Esophagus muscularis mucosa (tissue), 4 donors: ENCODE data around the gene HM13. TPM values are rescaled to one million over a fixed set of nuclear protein-coding genes. Genes with fewer than 3 reads are reported as not detected.
"Not testable (repeated sequence)": the region's sequence is repeated elsewhere in the genome, so short reads cannot be mapped to it uniquely, and the experiment has no call there.

ENCODE experiments used
- DNase-seq: peaks from one replicate; pipeline ENCODE4 v3.0.0-alpha.2; 2017; ENCODE audit errors: extremely low spot score
- H3K27ac ChIP-seq, 4 donors: fragments of 200-600 bp; sonication (generic); replicated peaks in 1 of 4; 1 replicate in 3 of 4; 2 replicates in 1 of 4; pipeline ENCODE4 v1.5.1; 2016 to 2019; ENCODE audit warnings: mild to moderate bottlenecking in 1 of 4
- H3K27me3 ChIP-seq, 4 donors: fragments of 200-600 bp; sonication (generic); one replicate each; pipeline versions ENCODE4 v1.5.1 to v1.6.0; 2016 to 2019
- H3K36me3 ChIP-seq, 4 donors: fragments of 200-600 bp; sonication (generic); one replicate each; pipeline ENCODE4 v1.5.1; 2016 to 2019
- H3K4me1 ChIP-seq, 4 donors: fragments of 200-600 bp; sonication (generic); one replicate each; pipeline ENCODE4 v1.5.1; 2016 to 2019
- H3K4me3 ChIP-seq, 4 donors: fragments of 200-600 bp; sonication (generic); 1 replicate in 2 of 4; 2 replicates in 2 of 4; pipeline ENCODE4 v1.5.1; 2016 to 2019; ENCODE audit warnings: mild to moderate bottlenecking in 4 of 4, moderate library complexity in 1 of 4
- H3K9me3 ChIP-seq, 4 donors: fragments of 200-600 bp; sonication (generic); 1 replicate in 3 of 4; 2 replicates in 1 of 4; pipeline ENCODE4 v1.5.1; 2016 to 2019
- EP300 ChIP-seq: sonication (generic); formaldehyde crosslinking; IDR thresholded peaks from one replicate; pipeline ENCODE4 v1.6.1; 2017; ENCODE audit warnings: antibody characterized with exemption
- POLR2A ChIP-seq: fragments of 450-650 bp; IDR thresholded peaks from one replicate; pipeline ENCODE4 v1.6.1; 2017; ENCODE audit warnings: antibody characterized with exemption, moderate library complexity, mild to moderate bottlenecking, low read depth
- POLR2AphosphoS5 ChIP-seq, 2 donors: sonication (generic); formaldehyde crosslinking; IDR thresholded peaks; one replicate each; pipeline ENCODE4 v1.6.1; 2017; ENCODE audit warnings: antibody characterized with exemption in 2 of 2
- WGBS: methylation state at CpG from one replicate; pipeline ENCODE4 v1.1.5; 2018; 5-methylcytosine and 5-hydroxymethylcytosine counted together
- intact Hi-C: fragments of 100-400 bp; cut with DNase I; formaldehyde crosslinking; loops from one replicate; pipeline ENCODE4 v1.15.1; 2023
- total RNA-seq, 4 donors: library from RNA; depleted of rRNA; stranded (reverse); fragments of >200 nt; gene quantifications; one replicate each; pipeline versions ENCODE4 v1.1.0 to v1.2.1, GENCODE V29; 2016
- TF ChIP-seq, protein P1 (sequence below), 3 experiments: fragments of 200-600 bp in 2 of 3; fragments of 450-650 bp in 1 of 3; sonication (generic) in 2 of 3; IDR thresholded peaks; one replicate each; pipeline ENCODE4 v1.5.1; 2017 to 2019; ENCODE audit warnings: antibody characterized with exemption in 3 of 3, mild to moderate bottlenecking in 2 of 3, moderate library complexity in 1 of 3

HM13 gene
- total RNA-seq, 4 donors from 2014 or later, result 41.5 to 67.7 (median 47.6) TPM

DNA sequence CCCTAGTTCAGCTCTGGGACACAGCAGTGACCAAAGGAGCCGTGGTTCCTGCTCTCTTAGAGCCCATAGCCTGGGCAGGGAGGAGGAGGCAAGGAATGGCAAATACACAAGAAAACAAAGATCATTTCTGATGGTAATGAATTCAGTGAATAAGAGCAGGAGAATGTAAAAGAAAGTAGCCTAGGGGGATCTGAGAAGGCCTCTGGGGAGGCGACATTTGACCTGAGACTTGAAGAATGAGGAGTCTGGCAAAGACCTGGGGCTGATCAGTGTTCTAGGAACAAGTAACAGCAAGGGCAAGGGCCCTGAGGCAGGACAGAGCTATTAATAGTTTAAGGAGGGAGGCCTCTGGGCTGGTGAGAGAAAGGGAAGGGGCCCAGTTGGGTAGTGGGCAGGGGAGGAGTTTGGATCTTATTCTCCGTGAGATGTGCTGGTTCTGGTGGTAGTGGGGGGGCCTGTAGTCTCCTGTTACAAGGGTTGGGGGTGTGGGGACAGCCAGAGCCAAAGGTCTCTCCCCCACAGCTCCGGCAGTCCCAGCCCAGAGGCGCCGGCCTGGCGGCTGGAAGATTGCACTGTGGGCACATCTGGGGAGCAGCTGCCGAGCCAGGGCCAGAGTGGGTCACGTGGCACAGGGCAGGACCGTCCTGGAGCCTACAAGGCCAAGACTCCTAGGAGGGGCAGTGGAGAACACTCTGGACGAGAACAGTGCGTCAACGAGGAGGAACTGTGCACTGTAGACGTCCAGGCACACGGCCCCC, 81.6 kb downstream of the HM13 start:
- Histone ChIP-seq H3K27me3 (no peaks in the 10 kb centered on the region), H3K4me1 (peaks cover 15 to 35% (median 30%) of the 10 kb centered on the region in 4 donors), H3K9me3 (no peaks in the 10 kb centered on the region), H3K27ac (peak overlapping the region; percentile 67 to 81 (median 77)), H3K4me3 (no peak overlapping the region), H3K36me3 (no peaks in the 10 kb centered on the region)
- WGBS, result 44% methylated on average over 15 of the region's 15 CpGs
- intact Hi-C loops, result no loop called here
- no peak for DNase-seq
- TF ChIP-seq POLR2A, result no peak
- TF ChIP-seq POLR2AphosphoS5 (IDR thresholded peaks at IDR 0.05), result peak; percentile 85 to 87
- TF ChIP-seq, protein P1, sequence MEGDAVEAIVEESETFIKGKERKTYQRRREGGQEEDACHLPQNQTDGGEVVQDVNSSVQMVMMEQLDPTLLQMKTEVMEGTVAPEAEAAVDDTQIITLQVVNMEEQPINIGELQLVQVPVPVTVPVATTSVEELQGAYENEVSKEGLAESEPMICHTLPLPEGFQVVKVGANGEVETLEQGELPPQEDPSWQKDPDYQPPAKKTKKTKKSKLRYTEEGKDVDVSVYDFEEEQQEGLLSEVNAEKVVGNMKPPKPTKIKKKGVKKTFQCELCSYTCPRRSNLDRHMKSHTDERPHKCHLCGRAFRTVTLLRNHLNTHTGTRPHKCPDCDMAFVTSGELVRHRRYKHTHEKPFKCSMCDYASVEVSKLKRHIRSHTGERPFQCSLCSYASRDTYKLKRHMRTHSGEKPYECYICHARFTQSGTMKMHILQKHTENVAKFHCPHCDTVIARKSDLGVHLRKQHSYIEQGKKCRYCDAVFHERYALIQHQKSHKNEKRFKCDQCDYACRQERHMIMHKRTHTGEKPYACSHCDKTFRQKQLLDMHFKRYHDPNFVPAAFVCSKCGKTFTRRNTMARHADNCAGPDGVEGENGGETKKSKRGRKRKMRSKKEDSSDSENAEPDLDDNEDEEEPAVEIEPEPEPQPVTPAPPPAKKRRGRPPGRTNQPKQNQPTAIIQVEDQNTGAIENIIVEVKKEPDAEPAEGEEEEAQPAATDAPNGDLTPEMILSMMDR (IDR thresholded peaks at IDR 0.05), result no peak
- TF ChIP-seq EP300, result peak; percentile 81

DNA sequence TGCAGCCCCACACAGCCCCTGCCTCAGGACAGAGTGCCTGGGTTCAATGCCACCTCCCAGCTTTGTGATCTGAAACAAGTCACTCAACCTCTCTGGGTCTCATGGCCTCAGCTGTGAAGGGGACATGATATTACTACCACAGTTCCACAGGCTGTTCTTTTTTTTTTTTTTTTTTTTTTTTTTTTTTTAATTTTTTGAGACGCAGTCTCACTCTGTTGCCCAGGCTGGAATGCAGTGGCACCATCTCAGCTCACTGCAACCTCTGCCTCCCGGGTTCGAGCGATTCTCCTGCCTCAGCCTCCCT, 82.1 kb downstream of the HM13 start:
- H3K4me3 ChIP-seq, H3K9me3 ChIP-seq, H3K27me3 ChIP-seq, DNase-seq, intact Hi-C loops, H3K36me3 ChIP-seq: not testable (repeated sequence)
- peaks cover 15 to 35% (median 30%) of the 10 kb centered on the region in 4 donors for H3K4me1 ChIP-seq
- H3K27ac ChIP-seq, result peak overlapping the region; percentile 67 to 81 (median 77)
- 86% methylated on average over 4 of the region's 4 CpGs for WGBS

DNA sequence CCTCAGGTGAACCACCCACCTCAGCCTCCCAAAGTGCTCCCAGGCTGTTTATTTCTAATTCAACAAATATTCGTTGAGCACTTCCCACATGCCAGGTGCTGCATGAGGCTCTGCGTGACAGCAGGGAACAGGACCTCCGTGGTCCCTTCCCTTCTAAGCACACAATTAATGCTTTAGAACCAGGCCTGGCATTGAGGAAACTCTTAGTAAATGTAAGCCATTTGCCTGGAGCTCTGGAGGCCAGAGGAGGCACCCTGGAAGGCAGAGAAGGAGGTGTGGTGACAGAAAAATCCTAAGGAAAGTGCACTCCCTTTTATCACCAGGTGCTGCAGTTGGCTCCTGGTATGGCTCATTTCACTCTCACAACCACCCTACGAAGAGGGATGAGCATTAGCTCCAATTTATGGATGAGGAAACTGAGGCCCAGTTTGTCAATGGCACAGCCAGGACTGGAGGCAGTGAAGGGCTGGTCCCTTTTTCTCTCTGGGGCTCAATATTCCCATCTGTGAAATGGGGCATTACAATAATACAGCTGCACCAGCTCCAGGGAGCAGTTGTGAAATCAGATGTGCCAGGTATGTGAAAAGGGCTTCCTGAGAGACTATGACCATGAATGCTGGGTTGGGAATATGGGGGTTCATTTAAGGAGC, 82.7 kb downstream of the HM13 start:
- no peaks in the 10 kb centered on the region for H3K9me3 ChIP-seq

DNA sequence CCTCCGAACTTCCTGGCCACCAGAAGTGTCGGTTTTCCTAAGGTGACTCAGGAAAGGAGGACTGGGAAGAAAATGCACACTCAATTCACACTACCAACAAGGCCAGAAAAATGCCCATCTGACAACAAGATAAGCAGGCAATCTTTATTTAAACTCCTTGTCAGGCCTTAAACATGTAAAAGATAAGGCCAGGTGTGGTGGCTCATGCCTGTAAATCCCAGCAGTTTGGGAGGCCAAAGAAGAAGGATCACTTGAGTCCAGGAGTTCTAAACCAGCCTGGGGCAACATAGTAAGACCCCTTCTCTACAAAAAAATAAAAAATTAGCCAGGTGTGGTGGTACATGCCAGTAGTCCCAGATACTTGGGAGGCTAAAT, 83.2 kb downstream of the HM13 start:
- H3K36me3 ChIP-seq, result no peaks in the 10 kb centered on the region
- no peaks in the 10 kb centered on the region for H3K9me3 ChIP-seq
- no peak for DNase-seq
- no peaks in the 10 kb centered on the region for H3K27me3 ChIP-seq
- H3K4me1 ChIP-seq, result peaks cover 17 to 35% (median 32%) of the 10 kb centered on the region in 4 donors
- no peak overlapping the region for H3K4me3 ChIP-seq
- 92% methylated on average over 2 of the region's 2 CpGs for WGBS
- H3K27ac ChIP-seq, result peak overlapping the region; percentile 67 to 81 (median 77)
- TF ChIP-seq, protein P1 (IDR thresholded peaks at IDR 0.05), result no peak
- no peak for TF ChIP-seq POLR2A
- no peak for TF ChIP-seq POLR2AphosphoS5 (IDR thresholded peaks at IDR 0.05)
- intact Hi-C loops, result no loop called here

More for the DNA sequence above, 82.7 kb downstream of the HM13 start:
- H3K36me3 ChIP-seq, result no peaks in the 10 kb centered on the region
- 64% methylated on average over 4 of the region's 4 CpGs for WGBS
- H3K4me3 ChIP-seq, result no peak overlapping the region
- peaks cover 15 to 35% (median 30%) of the 10 kb centered on the region in 4 donors for H3K4me1 ChIP-seq
- peak overlapping the region; percentile 67 to 81 (median 77) for H3K27ac ChIP-seq
- intact Hi-C loops, result no loop called here
- H3K27me3 ChIP-seq, result no peaks in the 10 kb centered on the region
- DNase-seq, result no peak
- TF ChIP-seq POLR2AphosphoS5 (IDR thresholded peaks at IDR 0.05), result no peak
- no peak for TF ChIP-seq POLR2A
- no peak for TF ChIP-seq EP300
- TF ChIP-seq, protein P1 (IDR thresholded peaks at IDR 0.05), result no peak

DNA sequence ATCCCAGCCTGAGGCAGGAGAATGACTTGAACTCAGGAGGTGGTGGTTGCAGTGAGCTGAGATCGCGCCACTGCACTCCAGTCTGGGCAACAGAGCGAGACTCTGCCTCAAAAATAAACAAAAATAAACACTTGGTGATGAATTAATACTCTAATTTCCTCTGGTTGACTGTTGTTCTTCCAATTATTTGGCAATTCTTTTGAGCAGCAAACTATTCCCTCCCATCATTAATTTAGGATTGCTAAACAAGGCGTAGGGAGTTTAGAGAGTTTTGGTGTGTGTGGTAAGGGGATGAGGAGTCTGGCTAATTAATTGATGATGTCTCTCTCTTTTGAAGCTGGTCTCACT, 88.2 kb downstream of the HM13 start:
- intact Hi-C loops, result no loop called here
- H3K27ac ChIP-seq, result peak overlapping the region; percentile 34 to 98 (median 94)
- WGBS, result 87% methylated on average over 4 of the region's 4 CpGs

More for the DNA sequence above, 88.2 kb downstream of the HM13 start:
- DNase-seq, result no peak
- TF ChIP-seq, protein P1 (IDR thresholded peaks at IDR 0.05), result no peak
- TF ChIP-seq POLR2AphosphoS5 (IDR thresholded peaks at IDR 0.05) (no peak), EP300 (no peak), POLR2A (no peak)
- Histone ChIP-seq H3K4me1 (peaks cover 19 to 47% (median 33%) of the 10 kb centered on the region in 4 donors), H3K4me3 (no peak overlapping the region), H3K27me3 (no peaks in the 10 kb centered on the region), H3K36me3 (peaks cover 0 to 22% (median 0%) of the 10 kb centered on the region in 4 donors), H3K9me3 (no peaks in the 10 kb centered on the region)
